Islet of Langerhans (tissue), 1 donor: ENCODE measurements around the gene CDH5.
A peak's percentile ranks its signal among the peaks of the same experiment; 100 is the strongest.
"Not testable (repeated sequence)": the region's sequence is repeated elsewhere in the genome, so short reads cannot be mapped to it uniquely, and the experiment has no call there.

Source experiments
- FAIRE-seq: peaks from one replicate; lab custom pipeline; 2011; peaks lifted over from hg19 to GRCh38; lab: Jason Lieb, UNC

CDH5 gene, protein sequence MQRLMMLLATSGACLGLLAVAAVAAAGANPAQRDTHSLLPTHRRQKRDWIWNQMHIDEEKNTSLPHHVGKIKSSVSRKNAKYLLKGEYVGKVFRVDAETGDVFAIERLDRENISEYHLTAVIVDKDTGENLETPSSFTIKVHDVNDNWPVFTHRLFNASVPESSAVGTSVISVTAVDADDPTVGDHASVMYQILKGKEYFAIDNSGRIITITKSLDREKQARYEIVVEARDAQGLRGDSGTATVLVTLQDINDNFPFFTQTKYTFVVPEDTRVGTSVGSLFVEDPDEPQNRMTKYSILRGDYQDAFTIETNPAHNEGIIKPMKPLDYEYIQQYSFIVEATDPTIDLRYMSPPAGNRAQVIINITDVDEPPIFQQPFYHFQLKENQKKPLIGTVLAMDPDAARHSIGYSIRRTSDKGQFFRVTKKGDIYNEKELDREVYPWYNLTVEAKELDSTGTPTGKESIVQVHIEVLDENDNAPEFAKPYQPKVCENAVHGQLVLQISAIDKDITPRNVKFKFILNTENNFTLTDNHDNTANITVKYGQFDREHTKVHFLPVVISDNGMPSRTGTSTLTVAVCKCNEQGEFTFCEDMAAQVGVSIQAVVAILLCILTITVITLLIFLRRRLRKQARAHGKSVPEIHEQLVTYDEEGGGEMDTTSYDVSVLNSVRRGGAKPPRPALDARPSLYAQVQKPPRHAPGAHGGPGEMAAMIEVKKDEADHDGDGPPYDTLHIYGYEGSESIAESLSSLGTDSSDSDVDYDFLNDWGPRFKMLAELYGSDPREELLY

GRCh38 chr16:66366433-66367299 is at the start of gene CDH5:
Gene CDH5 (plus strand): TSS chr16:66366691. CDS start chr16:66379338, 12,647 bp downstream.
- FAIRE-seq, result no peak

DNA sequence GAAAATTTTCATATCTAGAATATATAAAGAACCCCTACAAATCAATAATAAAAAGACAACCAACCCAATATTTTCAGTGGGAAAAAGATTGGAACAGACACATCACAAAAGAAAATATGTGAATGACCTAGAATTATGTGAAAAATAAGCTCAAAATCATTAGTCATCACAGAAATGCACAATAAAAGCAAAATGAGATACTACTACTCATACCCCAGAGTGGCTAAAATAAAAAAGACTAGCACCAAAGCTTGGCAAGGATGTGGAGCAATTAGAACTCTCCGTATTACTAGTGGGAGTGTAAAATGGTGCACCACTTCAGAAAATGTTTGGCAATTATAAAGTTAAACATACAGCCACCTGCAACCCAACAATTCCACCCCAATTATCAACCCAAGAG is 48.0 kb upstream of the CDH5 start:
- FAIRE-seq, result no peak

- no peak for FAIRE-seq
These were observed 45.7 kb upstream of the CDH5 start for GRCh38 chr16:66320774-66321173.

DNA sequence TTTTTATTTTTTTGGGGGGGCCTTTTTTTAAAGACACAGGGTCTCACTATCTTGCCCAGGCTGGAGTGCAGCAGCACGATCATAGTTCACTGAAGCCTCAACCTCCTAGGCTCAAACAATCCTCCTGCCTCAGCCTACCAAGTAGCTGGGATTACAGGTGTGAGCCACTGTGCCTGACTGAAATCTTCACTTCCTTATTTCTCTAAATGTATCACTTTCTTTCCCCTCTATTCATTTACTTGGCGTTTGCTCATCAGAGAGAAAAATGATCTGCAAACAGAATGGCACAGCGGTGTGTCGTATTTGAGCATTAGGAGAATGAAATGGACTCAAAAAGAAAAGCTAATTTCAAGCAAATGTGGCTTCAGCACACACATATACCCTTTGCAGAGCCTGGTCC is 44.3 kb upstream of the CDH5 start:
- FAIRE-seq, result no peak

DNA sequence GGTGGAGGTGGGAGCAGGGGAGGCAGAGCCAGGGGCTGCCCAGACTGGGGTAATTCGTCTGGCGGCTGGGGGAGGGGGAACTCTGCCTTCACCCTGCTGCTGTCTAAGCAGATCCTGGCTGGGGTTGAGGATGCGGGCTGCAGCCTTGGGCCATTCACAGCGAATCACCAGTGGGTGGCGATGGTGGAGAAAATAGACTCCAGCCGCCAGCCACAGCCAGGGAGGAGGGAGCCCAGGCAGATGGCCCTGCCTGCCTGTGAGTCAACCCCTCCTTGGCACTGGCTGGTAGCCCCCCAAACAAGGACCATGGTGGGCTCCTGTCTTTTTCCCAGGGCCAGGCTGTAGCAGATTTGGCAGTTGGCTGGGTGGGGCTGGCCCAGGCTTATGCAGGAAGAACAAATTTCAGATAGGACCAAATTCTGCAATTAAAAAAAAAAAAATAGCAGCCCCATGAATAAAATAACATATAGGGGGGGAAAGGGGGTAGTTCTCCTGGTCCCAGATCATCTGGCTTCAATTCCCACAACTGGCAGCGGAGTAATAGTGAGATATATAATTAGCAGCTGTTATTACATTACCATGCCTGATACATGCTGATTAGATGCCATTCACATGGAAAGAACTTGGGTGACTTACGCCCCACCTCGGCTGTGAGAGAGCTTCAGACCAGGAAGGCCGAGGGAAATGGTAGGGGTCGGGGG is 41.5 kb upstream of the CDH5 start:
- no peak for FAIRE-seq

DNA sequence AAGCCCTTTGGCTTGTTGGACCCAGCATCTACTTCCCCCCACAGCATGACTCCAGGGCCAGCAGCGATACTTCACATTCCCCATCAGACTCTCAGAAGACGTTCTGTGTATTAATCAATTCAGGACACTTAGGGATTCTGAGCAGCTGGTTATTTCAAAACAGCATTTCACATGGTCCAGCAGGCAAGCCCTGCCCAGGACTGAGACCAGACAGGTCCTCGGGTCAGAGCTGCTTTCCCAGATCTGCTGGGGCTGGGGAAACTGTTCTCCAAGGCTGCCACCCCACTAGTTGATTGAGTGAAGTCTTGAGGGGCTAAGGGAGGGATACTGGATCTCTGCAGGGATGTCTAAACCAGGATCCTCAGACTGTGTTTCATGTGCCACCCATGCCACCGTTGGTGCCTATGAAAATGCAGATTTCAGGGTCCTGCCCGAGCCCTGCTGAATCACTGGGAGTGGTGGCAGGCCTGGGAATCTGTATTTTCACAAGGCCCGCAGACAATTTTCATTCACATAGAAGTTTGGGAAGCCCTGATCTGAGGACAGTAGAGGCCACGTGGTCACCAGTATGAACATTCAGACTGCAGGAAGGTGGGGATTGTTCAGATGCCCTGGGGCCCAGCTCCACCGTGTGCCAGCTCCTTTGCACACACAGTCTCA is 40.6 kb upstream of the CDH5 start:
- FAIRE-seq, result no peak

GRCh38 chr16:66326991-66327513 is 39.4 kb upstream of the CDH5 start:
- no peak for FAIRE-seq

DNA sequence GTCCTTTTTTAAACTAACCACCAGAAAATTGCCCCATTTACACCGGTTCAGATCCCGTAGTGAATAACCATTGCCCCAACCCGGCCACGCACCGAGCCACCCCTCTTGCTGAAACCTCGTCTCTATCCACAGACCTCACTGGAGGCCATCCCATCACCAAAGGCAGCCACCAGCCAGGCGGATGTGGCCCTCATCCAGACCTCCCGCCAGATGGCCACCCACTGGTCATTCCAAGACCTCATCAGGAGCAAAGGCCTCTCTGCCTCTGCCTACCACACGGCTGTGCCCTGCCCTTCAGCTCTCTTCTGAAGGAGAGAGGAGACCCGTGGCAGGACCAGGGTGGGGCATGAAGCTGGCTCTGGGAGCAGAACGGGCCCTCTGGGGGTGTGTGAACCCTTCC is 38.2 kb upstream of the CDH5 start:
- no peak for FAIRE-seq

- not testable (repeated sequence) for FAIRE-seq
These were observed 35.0 kb upstream of the CDH5 start for GRCh38 chr16:66331464-66331863.

- no peak for FAIRE-seq
These were observed 33.6 kb upstream of the CDH5 start for GRCh38 chr16:66332634-66333610.

GRCh38 chr16:66334853-66335574 is 31.5 kb upstream of the CDH5 start:
- peak; percentile 76 for FAIRE-seq

DNA sequence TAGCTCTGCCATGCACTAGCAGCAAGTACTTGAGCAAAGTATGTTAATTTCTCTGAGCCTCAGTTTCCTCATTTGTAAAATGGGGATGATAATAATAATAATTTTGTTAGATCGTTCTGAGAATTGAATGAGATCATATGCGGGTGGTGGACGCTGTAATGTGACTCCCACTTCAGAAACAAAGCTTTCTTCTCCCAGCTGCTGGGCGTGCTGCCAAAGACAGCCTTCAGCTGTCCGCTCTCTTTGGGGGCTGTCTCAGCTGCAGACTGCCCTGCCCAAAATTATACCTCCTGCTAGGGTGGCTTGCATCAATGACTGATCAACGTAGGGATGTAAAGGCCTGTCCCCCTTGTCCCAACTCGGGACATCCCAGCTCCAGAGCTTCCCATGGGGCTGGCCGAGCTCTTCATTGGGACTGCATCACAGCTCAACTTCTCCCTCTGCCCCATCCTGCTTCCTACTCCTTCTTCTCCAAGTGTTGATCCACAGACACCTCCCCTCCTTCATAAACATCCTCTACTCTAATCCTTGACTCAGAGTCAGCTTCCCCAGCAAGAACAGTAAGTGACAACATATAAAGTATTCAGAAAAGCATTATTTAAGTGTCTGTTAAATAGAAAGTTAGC is 30.7 kb upstream of the CDH5 start:
- FAIRE-seq, result no peak

- no peak for FAIRE-seq
These were observed 28.9 kb upstream of the CDH5 start for GRCh38 chr16:66337463-66338188.

DNA sequence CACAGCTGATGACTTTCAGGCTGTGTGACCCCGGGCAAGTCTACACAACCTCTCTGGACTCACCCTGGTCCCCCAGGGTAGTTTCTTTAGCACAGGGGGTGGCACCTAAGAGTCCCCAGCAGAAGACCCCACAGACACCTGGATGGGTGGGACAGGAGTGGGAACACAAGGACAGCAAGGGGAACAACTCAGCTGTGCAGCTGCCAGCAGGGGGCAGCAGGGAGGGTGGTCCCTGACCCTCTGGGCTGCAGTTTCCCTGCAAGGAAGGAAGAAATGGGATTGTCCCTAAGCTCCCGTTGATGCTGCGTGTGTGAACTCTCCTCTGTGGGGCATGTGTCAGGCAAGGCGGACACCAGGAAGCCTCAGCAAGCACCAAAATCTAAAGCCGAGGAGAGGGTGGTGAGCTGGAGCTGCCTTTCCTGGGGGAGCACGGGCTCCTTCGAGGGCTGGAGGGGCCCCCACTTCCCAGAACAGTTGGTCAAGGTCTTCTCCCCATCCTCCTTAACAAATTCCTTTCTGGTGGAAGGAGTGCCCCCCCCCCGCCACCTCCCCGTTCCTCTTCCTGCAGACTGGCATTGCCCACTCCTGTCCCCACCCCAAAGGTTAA is 24.1 kb upstream of the CDH5 start:
- FAIRE-seq, result no peak

- FAIRE-seq, result peak; percentile 95
These were observed 21.9 kb upstream of the CDH5 start for GRCh38 chr16:66344533-66345145.

DNA sequence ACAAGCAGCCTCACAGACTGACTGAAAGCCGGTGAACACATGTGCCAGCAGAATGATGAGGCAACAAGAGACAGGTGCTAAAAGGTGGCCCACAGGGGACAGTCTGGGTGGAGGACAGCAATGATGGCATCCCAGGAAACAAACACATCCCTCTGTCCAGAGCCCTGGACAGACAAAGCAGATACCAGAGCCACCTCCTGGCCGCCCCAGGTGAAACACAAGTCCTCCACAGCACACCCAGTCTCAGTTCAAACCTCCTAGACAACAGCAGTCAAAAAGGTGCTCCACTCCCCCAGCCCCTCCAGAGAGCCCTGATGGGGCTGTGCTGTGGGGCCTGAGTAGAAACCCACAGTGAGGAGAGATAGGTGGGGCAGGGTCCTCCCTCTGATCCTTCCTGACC is 20.3 kb upstream of the CDH5 start:
- FAIRE-seq, result no peak

DNA sequence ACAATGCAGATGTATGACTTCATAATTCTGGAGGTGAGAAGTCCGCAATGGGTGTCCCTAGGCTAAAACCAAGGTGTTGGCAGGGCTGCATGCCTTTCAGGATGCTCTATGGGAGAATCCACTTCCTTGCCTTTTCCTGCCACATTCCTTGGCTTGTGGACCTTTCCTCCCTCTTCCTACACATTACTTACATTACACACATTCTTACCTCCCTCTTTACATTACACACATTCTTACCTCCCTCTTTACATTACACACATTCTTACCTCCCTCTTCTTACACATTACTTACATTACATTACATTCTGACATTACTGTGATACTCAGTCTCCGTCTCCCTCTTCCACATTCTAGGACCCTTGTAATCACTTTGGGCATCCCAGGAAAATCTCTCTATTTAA is 14.2 kb upstream of the CDH5 start:
- no peak for FAIRE-seq
